HL-60/S4 (cell line): ENCODE measurements around the gene HMSD.

ENCODE experiments used
- in situ Hi-C: fragments of 300-500 bp; cut with MboI; formaldehyde crosslinking; loops from 2 replicates; pipeline ENCODE4 v1.14.3; 2022; ENCODE audit warnings: low sequenced_read_pairs

HMSD gene

GRCh38 chr18:63986885-63987284 lies 37.8 kb downstream of the HMSD start:
- in situ Hi-C loops = loop anchor here (25.0 kb wide), 2 partner anchors 100 to 475 kb away; partner anchors contain the start of gene SERPINB2

GRCh38 chr18:63987743-63988142 lies 38.6 kb downstream of the HMSD start:
- in situ Hi-C loops = loop anchor here (25.0 kb wide), 2 partner anchors 100 to 475 kb away; partner anchors contain the start of gene SERPINB2

DNA sequence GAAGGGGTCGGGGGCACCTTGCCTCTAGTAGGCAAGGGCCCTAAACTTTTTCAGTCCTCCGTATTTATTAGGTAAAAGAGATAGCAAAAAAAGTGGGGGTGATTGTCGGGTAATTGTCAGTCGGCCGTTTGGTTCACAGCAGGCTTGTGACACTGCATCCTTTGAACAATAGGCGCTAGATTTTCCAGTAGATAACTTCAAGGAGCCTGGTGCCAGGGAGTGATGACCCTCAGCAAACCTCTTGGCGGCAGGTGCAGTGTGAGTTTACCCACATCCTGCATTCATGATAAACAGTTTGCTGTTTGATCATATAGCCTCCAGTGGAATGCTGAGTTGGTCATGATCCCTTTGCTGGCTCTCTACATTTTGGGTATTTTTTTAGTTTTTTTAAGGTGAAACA lies 43.6 kb downstream of the HMSD start:
- in situ Hi-C loops = loop anchor here (25.0 kb wide), 2 partner anchors 105 to 480 kb away; partner anchors contain the start of gene SERPINB2

- in situ Hi-C loops = loop anchor here (25.0 kb wide), 2 partner anchors 108 to 483 kb away; partner anchors contain the start of gene SERPINB2
Observed at GRCh38 chr18:63994783-63995399, 45.8 kb downstream of the HMSD start.

DNA sequence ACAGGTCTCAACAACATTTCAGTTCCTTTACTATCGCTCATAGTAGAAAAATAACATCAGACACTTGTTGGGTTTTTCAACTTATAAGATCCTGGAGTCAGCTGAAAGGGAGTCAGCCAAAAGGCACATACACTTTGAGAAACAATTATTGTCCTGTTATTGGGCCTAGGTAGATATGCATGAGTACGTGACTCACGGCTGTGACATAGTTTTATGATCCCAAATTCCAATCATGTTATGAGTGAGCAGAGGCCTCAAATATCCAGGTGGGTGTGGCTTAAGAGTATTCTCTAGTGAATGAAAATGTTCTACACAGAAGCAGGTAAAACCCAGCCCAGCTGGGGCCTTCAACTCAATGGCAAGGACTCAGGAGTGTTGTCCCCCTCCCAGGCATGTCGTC lies 47.9 kb downstream of the HMSD start:
- in situ Hi-C loops = loop anchor here (25.0 kb wide), 2 partner anchors 110 to 485 kb away; partner anchors contain the start of gene SERPINB2

- in situ Hi-C loops = loop anchor here (25.0 kb wide), 2 partner anchors 110 to 485 kb away; partner anchors contain the start of gene SERPINB2
Observed at GRCh38 chr18:63997606-63998005, 48.5 kb downstream of the HMSD start.

DNA sequence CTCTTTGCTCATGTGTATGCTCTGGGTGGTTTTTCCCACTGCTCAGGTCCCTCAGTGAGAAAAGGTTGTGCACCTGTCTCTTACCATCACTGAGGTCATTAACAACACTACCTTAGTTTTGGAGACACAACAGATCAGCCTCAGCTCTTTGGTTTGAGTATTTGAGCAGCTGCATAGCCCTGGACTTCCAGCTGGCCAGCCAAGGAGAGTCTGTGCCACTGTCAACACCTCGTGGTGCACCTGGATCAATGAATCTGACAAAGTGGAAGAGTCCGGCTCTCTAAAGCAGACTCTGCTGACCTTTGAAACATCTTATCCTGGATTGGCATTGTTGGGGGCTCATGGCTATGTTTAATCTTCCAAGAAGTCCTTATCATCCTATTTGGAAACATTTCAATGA lies 50.8 kb downstream of the HMSD start:
- in situ Hi-C loops = loop anchor here (25.0 kb wide), 2 partner anchors 113 to 488 kb away; partner anchors contain the start of gene SERPINB2

- in situ Hi-C loops = no loop called here
Observed at GRCh38 chr18:64002581-64002980, 53.5 kb downstream of the HMSD start.

DNA sequence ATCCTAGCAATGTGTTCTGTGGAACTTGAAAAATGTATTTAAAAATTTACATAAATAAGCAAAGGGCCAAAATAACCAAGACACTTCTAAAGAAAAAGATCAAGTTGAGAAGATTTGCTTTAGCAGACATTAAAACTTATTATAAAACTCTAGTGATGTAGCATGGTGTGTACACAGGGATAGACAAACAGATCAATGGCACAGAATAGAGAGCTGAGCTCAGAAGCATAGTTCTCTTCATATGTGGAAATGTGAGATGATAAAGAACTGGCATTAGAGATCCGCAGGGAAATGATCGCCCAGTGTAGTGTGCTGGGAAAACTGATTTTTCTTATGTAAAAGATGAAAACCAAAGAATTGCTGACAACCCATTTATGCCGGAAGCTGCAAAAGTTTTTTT lies 60.2 kb downstream of the HMSD start:
- in situ Hi-C loops = no loop called here
